IPS DF 19.7 (cell line): ENCODE measurements around the gene HCST.

Source experiments
- DNase-seq: peaks from one replicate; pipeline ENCODE4 v3.0.0-alpha.2; 2013; ENCODE audit warnings: low read depth, low spot score

The HCST gene

GRCh38 chr19:35936738-35937268, 34.5 kb downstream of the HCST start:
- no peak for DNase-seq

GRCh38 chr19:35937345-35938281, 35.3 kb downstream of the HCST start:
- no peak for DNase-seq

- no peak for DNase-seq
These were observed 36.2 kb downstream of the HCST start for GRCh38 chr19:35938282-35939224.

- no peak for DNase-seq
These were observed 37.2 kb downstream of the HCST start for GRCh38 chr19:35939307-35940077.

GRCh38 chr19:35940078-35940775, 37.9 kb downstream of the HCST start:
- no peak for DNase-seq

GRCh38 chr19:35940839-35941238, 38.5 kb downstream of the HCST start:
- DNase-seq, result no peak

GRCh38 chr19:35942235-35942634, 39.9 kb downstream of the HCST start:
- no peak for DNase-seq

- no peak for DNase-seq
These were observed 41.3 kb downstream of the HCST start for GRCh38 chr19:35943321-35944301.

- DNase-seq, result no peak
These were observed 42.2 kb downstream of the HCST start for GRCh38 chr19:35944556-35944955.

GRCh38 chr19:35945121-35945790, 42.9 kb downstream of the HCST start:
- no peak for DNase-seq

GRCh38 chr19:35946203-35946602, 43.9 kb downstream of the HCST start:
- no peak for DNase-seq

- DNase-seq, result no peak
These were observed 46.8 kb downstream of the HCST start for GRCh38 chr19:35949131-35949530.
